GM18511 (cell line): ENCODE results near the gene HES7.
"Not testable (repeated sequence)": the region's sequence is repeated elsewhere in the genome, so short reads cannot be mapped to it uniquely, and the experiment has no call there.

Experiments used
- ATAC-seq: cut with Tn5 transposase; IDR thresholded peaks from one replicate; pipeline ENCODE4 v1.9.1; 2021; ENCODE audit warnings: mild to moderate bottlenecking, moderate library complexity; ENCODE audit not compliant: unreplicated experiment

HES7 gene

GRCh38 chr17:8123695-8124349, at the start of gene HES7:
Gene HES7 (minus strand): TSS chr17:8124106. CDS start chr17:8124084, 22 bp downstream.
- ATAC-seq: no peak

- peak; percentile 64 for ATAC-seq
These were observed 49.4 kb upstream of the HES7 start for GRCh38 chr17:8173056-8173870.

DNA sequence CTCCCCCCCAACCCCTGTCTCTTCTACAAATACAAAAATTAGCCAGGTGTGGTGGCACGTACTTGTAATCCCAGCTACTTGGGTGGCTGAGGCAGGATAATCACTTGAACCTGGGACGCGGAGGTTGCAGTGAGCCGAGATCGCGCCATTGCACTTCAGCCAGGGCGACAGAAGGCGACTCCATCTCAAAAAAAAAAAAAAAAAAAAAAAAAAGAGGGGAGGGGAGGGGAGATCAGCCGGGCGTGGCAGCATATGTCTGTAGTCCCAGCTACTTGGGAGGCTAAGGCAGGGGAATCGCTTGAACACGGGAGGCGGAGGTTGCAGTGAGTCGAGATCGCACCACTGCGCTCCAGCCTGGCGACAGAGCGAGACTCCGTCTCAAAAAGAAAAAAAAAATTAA, 46.3 kb upstream of the HES7 start:
- ATAC-seq: not testable (repeated sequence)

DNA sequence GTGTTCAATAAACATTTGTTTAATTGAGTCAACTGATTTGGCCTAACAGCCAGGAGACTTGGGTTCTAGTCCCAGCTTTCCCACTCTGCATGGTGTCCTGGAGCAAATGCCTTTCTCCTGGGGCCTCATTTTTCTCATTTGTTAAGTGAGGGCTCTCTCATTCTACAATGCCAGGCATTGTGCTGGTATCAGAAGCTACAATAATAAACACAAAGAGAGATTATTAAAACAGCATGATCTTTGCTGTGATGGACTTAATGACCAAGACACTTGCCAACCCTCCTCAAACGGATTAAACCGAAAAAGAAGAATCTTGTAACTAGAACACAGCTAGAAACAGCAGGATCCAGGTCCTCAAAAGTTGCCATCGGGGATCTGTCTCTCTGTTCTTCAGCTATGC, 43.6 kb upstream of the HES7 start:
- no peak for ATAC-seq

- ATAC-seq: no peak
These were observed 42.8 kb upstream of the HES7 start for GRCh38 chr17:8166731-8167130.

GRCh38 chr17:8164815-8165131, 40.9 kb upstream of the HES7 start:
- no peak for ATAC-seq

DNA sequence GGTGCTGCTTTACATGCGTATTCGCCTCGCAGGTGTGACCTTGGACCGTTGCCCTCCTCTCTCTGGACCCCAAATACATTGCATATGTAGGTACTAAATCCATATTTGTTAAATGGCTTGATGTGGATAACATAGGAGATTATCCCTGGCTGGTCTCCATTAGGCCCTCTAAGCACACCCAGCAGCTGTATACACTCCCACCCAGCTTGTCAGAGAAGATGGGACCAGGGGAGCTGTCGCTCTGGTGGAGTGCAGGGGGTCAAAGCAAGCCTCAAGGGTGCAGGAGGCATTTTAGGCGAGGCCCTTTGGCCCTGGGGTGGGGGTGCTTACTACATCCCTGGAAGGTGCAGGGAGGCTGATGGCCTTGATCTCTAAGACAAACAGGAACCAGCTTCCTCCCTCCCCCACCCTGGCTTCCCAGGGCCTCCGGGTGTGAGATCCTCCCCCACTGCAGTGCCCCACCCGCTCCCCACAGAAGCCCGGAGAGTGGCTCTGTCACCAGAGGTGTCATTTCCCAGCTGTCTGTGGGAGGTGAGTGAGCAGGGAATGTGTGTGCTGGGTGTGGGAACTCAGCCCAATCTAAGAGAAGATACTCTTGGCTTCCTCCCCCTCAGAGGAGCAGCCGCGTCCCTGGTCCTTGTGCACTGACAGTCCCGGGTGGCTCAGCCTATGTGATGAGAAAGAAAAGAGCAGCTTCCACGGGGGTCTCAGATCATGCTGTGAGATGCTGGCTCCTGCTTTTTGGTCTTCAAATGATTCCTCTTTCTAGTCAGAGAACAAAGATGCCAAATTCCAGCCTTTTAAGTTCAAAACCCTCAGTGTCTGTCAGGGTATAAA, 40.3 kb upstream of the HES7 start:
- ATAC-seq: no peak

DNA sequence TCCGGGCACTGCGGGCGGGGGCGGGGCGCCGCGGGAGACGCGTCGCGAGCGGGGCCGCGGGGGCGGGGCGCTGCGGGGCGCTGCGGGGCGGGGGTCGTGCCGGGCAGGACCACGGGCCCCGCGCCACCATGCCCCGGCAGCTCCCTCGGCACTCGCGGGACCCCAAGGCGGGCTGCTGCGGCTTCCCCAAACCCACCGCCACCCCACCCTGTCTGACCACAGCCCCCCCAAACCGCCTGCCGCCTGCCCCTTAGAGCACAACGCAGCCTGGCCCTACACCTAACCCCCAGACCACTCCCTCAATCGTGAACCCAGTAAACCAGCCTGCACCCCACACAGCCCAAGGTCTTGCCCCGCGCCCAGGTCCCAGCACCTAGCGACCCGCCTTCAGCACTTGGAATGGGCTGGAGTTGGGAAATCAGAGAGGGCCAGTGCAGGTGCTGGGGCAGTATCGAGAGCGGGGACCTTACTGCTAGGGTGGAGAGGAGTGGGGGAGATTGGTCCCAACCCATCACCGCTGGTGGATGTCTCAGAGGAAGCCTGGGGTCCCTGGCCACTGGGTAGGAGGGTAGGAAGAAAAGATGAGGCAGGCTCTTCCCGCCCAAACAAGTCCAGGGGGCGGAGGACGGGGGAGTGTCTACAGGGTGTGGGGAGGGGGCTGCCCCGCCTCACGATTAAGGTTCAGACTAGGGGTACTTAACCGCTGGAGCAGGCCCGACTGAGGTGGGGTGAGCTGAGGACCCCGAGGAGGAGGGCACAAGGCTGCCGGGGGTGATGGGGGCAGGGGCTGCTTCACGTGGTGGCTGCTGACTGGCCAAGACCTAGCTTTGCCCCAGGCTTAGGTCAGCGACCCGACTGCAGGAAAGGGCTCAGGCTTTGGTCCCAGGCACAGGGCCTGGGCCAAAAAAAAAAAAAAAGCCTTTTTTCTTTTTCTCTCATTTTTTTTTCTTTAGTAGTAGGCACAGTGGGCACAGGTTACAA, 39.4 kb upstream of the HES7 start:
- peak; percentile 16 for ATAC-seq

DNA sequence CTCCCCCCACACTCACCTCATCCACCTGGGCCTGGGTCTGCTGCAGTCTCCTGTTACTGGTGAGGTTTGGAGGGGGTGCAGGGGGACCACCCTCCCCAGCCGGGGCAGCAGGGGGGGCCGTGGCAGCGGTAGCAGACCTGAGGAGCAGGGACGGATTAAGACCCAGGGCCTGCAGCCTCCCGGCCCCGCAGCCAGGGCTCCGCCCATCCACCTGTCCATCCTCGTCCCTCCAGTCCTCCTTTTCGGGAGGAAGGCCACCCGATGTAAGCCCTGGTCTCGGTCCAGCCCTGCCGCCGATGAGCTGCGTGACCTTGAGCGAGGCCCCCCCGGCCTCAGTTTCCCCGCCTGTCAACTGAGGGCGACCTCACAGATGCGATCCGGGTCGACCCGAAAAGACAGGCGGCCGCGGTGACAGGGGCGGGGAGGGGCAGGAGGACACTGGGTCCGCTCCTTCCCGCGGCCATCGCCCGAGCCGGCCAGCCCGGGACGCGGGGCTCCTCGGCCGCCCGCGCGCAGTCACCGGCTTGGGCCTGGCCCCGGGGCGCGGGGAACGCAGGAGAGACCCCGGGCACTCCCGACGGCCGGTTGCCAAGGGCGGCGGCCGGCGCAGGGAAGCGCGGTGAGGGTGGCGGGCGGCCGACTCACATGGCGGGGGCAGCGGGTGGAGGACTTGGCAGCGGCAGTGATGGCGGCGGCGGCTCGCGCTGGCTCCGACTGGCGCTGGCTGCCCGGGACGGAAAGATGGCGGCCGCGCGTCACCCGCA, 38.5 kb upstream of the HES7 start, which contains the start of gene VAMP2:
Gene VAMP2, minus strand, starts transcription at position 716 of the 764 bp plus-strand sequence. Its CDS starts 69 bp downstream, at position 647.
- peak; percentile 63 for ATAC-seq

- ATAC-seq: no peak
These were observed 37.7 kb upstream of the HES7 start for GRCh38 chr17:8161289-8162232.

DNA sequence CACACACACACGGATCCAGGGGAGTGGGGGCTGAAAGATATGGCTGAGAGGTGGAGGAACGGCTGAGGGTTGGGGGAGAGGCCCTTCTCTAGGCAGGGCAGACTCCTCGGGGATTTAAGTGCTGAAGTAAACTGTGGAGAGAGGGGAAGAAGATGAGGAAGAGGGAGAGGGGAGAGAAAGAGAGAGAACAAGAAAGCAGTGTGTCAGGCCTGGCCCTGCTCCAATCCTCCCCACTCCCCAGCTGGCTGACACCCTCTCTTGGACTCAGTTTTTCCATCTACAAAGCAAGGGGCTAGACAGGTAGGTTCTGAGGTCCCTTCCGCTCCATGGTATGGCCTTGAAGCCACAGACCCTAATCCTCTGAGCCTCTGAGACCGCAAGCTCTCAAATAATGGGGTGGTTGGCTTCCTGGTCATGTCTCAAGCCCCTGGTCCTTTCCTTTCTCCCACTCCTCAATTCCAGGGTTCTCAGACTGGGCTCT, 36.9 kb upstream of the HES7 start:
- no peak for ATAC-seq

- no peak for ATAC-seq
These were observed 36.3 kb upstream of the HES7 start for GRCh38 chr17:8160224-8160577.

- ATAC-seq: no peak
These were observed 35.7 kb upstream of the HES7 start for GRCh38 chr17:8159459-8160223.

GRCh38 chr17:8159032-8159400, 35.1 kb upstream of the HES7 start:
- ATAC-seq: no peak

DNA sequence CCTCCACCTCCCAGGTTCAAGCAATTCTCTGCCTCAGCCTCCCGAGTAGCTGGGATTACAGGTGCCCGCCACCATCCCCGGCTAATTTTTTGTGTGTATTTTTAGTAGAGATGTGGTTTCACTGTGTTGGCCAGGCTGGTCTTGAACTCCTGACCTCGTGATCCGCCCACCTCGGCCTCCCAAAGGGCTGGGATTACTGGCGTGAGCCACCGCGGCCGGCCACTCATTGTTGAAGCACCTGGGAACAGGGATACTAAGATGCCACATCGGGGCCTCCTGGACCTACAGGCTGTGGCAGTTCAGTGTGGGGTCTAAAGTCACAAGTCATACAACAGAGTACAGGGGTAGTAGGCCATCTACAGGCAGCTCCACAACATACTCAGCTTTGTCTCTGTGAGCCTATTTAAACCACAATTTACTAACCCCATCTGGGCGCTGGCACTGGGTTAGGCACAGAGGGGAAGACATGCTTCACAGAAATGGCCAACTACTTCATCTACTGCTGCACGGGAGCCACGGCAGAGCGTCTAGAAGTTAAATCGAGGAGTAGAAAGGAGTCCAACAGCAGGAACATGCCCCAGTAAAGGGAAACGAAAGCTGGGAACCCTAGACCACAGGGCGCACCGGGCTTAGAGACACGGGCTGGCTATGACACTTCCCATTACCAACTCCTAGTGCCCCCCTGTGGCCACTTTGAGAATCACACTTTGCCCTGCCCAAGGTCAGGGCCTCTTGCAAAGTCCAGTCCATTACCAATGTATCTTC, 34.5 kb upstream of the HES7 start:
- ATAC-seq: no peak

- peak; percentile 83 for ATAC-seq
These were observed 32.5 kb upstream of the HES7 start for GRCh38 chr17:8156246-8156992.

- peak; percentile 0 for ATAC-seq
These were observed 32.0 kb upstream of the HES7 start for GRCh38 chr17:8155996-8156245.
